GM18867 (cell line): ENCODE data around the gene VTN.
A peak's percentile ranks its signal among the peaks of the same experiment; 100 is the strongest.

Source experiments
- ATAC-seq: cut with Tn5 transposase; IDR thresholded peaks from one replicate; pipeline ENCODE4 v1.9.1; 2021; ENCODE audit warnings: mild to moderate bottlenecking, moderate library complexity; ENCODE audit not compliant: unreplicated experiment

VTN gene

DNA sequence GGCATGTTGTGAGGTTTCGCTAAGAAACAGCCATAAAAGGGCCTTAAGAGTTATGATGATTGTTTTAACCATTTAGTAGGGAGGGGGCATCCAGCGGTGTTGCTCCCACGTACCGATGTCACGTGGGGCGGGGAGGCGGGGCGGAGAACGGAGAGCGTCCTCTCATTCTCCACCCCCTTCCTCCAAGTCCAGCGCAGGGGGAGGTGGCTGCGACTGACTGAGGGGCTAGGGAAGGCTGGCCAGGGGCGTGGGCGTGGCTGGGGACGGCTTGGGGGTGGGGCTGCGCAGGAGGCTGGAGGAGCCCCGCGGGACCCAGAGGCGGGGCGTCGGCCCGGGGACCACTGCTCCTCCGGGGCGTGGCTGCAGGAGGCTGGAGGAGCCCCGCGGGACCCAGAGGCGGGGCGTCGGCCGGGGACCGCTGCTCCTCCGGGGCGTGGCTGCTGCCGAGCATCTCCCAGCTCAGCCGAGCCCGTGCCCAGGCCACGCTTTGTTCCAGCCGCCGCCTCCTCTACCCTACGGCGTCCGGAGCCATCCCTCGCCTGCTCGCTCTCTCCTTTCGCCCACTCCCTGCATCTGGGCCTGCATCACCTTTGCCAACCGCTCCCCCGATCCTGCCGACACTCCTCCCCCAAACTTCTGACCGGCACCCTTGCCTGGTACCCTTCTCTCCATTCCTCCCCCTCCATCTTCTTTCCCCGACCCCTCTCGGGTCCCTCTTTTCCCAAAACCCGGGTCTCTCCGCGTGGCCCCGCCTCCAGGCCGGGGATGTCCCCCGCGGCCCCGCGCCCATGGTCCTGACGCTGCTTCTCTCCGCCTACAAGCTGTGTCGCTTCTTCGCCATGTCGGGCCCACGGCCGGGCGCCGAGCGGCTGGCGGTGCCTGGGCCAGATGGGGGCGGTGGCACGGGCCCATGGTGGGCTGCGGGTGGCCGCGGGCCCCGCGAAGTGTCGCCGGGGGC lies 1.4 kb upstream of the VTN start, which contains the start of gene SARM1:
TSS of gene SARM1 (plus strand) at position 450 of the 958 bp plus-strand sequence. CDS start at position 789, 339 bp downstream.
- ATAC-seq: peak; percentile 85

DNA sequence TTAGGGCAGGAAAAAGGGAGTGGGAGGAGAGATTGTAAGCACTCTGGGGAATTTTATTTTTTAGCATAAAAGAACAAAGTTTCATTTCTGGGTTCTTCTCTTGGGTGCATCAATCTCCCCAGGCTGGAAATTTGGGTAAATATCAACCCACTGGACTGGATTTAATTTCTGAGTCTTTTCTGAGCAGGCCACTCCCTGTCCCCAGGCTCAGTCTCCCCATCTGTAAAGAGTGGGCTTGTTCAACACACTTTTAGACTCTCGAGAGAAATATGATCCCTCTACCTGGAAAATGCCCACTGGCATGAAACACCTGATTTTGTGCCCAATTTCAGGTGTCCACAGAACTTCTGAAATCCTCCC lies 617 bp upstream of the VTN start:
- ATAC-seq: no peak

- no peak for ATAC-seq
Observed at GRCh38 chr17:28369684-28370034, 448 bp downstream of the VTN start.

- no peak for ATAC-seq
Observed at GRCh38 chr17:28368915-28369683, 1.0 kb downstream of the VTN start.

- no peak for ATAC-seq
Observed at GRCh38 chr17:28368306-28368831, 1.7 kb downstream of the VTN start.

DNA sequence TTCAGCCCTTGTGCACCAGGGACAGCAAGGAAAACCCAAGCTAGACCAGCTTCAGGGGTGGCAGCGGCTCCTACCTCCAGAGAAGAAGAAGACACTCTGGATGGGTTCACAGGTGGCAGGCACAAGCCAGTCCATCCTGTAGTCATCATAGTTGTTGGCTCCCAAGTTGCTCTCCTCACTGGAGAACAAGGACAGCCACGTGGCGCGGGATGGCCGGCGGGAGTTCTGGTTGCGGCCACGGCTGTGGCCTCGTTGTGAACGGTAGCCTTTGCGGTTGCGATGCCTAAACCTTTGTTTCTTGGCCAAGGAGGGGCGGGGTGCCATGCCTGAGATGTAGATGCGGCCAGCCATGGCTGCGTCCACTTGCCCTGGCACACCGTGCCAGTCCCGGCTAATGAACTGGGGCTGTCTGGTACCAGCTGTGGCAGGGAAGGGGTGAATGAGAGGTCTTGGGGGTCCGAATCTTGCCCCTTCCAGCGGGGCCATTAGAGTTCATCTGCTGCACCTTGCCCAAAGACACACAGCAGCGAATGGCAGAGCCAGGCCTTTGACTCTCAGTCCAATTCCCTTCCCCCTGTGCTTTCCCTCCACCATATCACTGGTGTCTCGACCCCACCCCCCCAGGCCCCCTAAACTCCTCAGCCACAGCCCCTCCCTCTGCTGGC lies 2.3 kb downstream of the VTN start:
- no peak for ATAC-seq

- no peak for ATAC-seq
Observed at GRCh38 chr17:28366605-28367004, 3.5 kb downstream of the VTN start.

- no peak for ATAC-seq
Observed at GRCh38 chr17:28365487-28365886, 4.6 kb downstream of the VTN start.

DNA sequence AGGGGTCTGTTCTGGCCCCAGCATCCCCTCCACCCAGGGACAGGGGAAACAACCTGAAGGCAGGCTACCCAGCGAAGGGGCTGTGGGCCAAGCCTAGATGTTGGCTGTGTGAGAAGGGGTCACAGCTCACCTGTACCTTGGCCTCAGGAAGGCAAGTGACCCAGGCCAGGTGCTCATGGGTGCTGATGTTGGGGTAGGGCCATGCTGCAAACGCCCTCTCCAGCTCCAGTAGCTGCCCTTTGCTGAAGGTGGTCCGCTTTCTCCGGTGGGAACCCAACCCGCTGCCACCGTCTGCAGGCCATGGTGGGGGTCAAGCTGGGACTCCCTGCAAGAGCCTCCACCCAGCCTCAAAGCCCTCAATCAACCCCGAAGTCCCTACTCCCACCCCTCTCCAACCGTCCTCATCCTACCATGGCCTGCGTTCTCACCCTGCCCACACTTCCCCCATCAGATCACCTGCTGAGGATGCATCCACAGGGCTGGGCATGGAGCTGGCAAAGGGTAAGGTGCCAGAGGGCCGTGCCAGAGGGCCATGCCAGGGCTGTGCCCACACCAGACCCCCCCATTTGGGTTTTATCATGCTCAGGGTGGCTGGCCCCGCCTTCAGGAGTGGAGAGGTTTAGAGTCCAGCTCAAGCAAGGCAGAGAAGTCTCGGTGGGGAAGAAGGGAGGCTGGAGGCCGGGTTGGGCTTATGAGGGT lies 5.3 kb downstream of the VTN start, which contains the start of gene SEBOX:
TSS of gene SEBOX (minus strand) at position 535 of the 699 bp plus-strand sequence. CDS start at position 487, 48 bp downstream.
- ATAC-seq: no peak

- ATAC-seq: no peak
Observed at GRCh38 chr17:28363776-28364650, 6.1 kb downstream of the VTN start.

GRCh38 chr17:28363186-28363585 lies 6.9 kb downstream of the VTN start:
- ATAC-seq: no peak

DNA sequence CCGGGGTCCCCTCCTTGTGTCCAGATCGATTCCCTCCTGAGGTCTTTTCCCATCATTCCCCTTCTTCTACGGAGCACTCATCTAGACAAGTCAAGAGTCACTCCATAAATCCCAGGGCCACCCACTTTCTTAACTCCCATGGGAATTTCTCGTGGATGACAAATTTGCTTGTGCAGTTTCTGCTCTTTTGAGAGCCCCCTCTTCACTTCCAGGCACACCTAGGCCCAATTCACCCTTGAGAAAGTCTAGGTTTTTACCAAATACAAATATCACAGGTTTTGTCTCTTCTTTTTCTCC lies 12.3 kb downstream of the VTN start:
- no peak for ATAC-seq

DNA sequence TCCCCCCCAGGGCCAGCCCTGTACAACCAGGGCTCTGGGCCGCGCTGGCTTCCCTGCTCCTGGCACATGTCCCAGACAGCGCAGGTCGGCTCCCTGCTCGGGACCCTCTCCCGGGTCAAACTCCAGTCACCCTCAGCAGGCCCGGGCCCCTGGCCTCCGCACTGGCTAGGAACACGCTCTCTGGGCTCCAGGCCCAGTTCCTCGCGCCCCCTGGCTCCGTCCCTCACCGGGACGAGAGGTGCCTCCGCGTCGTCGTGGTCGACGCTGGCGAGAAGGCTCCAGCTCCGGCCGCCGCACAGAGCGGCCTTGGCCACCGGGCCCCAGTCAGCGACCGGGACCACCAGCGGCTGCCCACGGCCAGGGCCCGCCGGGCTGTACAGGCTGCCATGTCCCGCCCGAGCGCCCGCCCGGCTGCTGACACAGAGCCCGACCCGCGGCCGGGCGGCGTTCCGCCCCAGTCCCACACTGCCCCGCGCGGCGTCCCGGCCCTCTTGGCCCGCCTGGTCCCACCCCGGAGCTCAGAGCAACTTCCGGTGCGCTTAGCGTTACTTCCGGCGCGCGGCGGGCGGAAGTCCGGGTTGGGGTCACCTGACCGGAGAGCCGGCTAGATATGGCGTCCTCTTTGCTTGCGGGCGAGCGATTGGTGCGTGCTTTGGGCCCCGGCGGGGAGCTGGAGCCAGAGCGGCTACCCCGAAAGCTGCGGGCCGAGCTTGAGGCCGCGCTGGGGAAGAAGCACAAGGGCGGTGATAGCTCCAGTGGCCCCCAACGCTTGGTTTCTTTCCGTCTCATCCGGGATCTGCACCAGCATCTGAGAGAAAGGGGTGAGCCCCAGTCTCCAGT lies 12.8 kb downstream of the VTN start, which contains the start of gene POLDIP2:
TSS of gene POLDIP2 (minus strand) at position 467 of the 840 bp plus-strand sequence. CDS start at position 388, 79 bp downstream.
- ATAC-seq: peak; percentile 96

GRCh38 chr17:28350271-28350670 lies 19.8 kb downstream of the VTN start:
- no peak for ATAC-seq

GRCh38 chr17:28348979-28349378 lies 21.1 kb downstream of the VTN start:
- no peak for ATAC-seq

DNA sequence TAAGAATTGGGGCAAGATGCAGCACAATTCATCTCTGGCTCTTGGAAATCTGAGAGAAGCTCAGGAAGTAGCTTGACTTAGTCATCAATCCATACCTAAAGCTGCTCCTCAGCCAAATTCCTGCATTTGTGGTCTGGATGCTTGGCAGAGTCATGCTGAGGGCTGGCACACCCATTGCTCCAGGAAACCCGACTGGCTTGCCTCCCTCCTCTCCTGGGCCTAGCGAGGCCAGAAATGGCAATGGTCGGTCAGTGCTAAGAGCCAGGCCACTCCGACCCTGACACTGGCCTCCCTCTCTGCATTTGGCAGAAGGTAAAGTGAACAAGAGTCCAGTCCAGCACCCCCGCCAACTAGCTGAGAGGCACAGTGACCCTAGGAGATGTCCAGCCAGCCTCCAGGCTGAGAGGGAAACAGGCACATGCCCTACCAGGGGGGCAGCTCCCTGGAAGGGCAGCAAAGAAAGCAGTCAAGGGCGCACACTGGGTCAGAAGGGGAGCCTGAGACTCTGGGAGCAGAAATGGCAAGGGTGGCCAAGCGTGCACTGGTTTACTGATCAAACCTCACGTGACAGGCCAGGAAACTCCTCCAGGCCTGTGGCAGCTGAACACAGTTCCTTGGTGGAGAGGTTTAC lies 22.7 kb downstream of the VTN start:
- ATAC-seq: no peak

GRCh38 chr17:28346746-28347246 lies 23.3 kb downstream of the VTN start:
- no peak for ATAC-seq

DNA sequence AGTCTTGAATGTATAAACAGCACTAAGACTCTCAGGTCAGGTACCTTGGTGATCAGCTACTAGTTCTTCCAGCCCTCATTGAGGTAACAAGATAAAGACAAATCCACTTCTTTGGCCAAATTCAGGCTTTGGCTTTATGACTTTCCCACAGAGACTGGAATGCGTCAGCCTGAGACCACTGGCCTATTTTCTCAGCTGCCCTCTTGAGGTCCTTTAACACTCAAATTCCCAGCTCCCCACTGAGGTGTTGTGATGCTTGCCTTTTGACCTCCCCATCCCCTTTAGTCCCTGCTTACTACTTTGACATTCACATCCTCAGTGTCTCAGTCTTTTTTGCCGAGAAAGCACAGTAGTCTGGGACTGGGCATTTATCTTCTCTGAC lies 23.9 kb downstream of the VTN start:
- no peak for ATAC-seq
